ENCODE results near the gene CASKIN1. TPM values are rescaled to one million over a fixed set of nuclear protein-coding genes. Genes with fewer than 3 reads are reported as not detected.

CASKIN1 gene
- total and polyA plus RNA-seq, 4 donors, result under 0.01 to 0.17 (median 0.09) TPM; not detected in 1

GRCh38 chr16:2199621-2200139, 3.3 kb upstream of the CASKIN1 start (continued):
- no peak for TF ChIP-seq ATF3 (IDR thresholded peaks at IDR 0.05)
- TF ChIP-seq NR2F2 (IDR thresholded peaks at IDR 0.05), result no peak
- no peak for TF ChIP-seq MAX (IDR thresholded peaks at IDR 0.05)
- TF ChIP-seq SP1 (IDR thresholded peaks at IDR 0.05), result no peak
- no peak for TF ChIP-seq EGR1 (IDR thresholded peaks at IDR 0.05; ENCODE audit: low read depth in 2 of 2)
- no peak for TF ChIP-seq REST (IDR thresholded peaks at IDR 0.05)

GRCh38 chr16:2199095-2199494, 2.7 kb upstream of the CASKIN1 start:
- WGBS, result 87% methylated on average over 5 of the region's 5 CpGs
- peaks cover 2 to 11% (median 4%) of the 10 kb centered on the region in 4 donors for H3K4me1 ChIP-seq (ENCODE audit: control insufficient read depth in 4 of 4, insufficient read depth in 4 of 4, low read length in 3 of 4)
- no peak for DNase-seq (ENCODE audit: low spot score)
- H3K36me3 ChIP-seq (ENCODE audit: control insufficient read depth in 4 of 4, insufficient read depth in 3 of 4, low read depth in 1 of 4, low read length in 3 of 4), result no peaks in the 10 kb centered on the region
- H3K9me3 ChIP-seq (ENCODE audit: control insufficient read depth in 4 of 4, low read length in 3 of 4), result no peaks in the 10 kb centered on the region
- H3K4me3 ChIP-seq (ENCODE audit: low read depth in 1 of 3, low read length in 3 of 3), result no peak overlapping the region
- H3K27me3 ChIP-seq (ENCODE audit: control insufficient read depth in 4 of 4, insufficient read depth in 4 of 4, low read length in 3 of 4), result peaks cover 0 to 2% (median 0%) of the 10 kb centered on the region in 4 donors
- no peak overlapping the region for H3K9ac ChIP-seq (ENCODE audit: low read depth in 1 of 2, low read length in 2 of 2)
- TF ChIP-seq RAD21 (IDR thresholded peaks at IDR 0.05) (no peak), ATF3 (IDR thresholded peaks at IDR 0.05) (no peak), FOXA2 (IDR thresholded peaks at IDR 0.05) (no peak), MAX (IDR thresholded peaks at IDR 0.05) (no peak), JUND (IDR thresholded peaks at IDR 0.05) (no peak), GABPA (IDR thresholded peaks at IDR 0.05 in 1 of 2, conservative IDR thresholded peaks at IDR 0.05 in 1 of 2) (no peak), RXRA (IDR thresholded peaks at IDR 0.05) (no peak), ZBTB33 (IDR thresholded peaks at IDR 0.05) (no peak), SP1 (IDR thresholded peaks at IDR 0.05) (no peak), CTCF (IDR thresholded peaks at IDR 0.05; ENCODE audit: low read depth, low read length, missing input control) (no peak), FOXA1 (IDR thresholded peaks at IDR 0.05) (no peak), HNF4G (IDR thresholded peaks at IDR 0.05) (no peak), TAF1 (conservative IDR thresholded peaks at IDR 0.05) (no peak), EGR1 (IDR thresholded peaks at IDR 0.05; ENCODE audit: low read depth in 2 of 2) (no peak), REST (IDR thresholded peaks at IDR 0.05) (no peak), YY1 (IDR thresholded peaks at IDR 0.05) (no peak), HNF4A (conservative IDR thresholded peaks at IDR 0.05) (no peak)
- no peak overlapping the region for H3K27ac ChIP-seq (ENCODE audit: low read depth in 1 of 2, low read length in 2 of 2)
